Neural progenitor cell (in vitro differentiated cells): Measurements from ENCODE around the gene ITM2B. TPM values are rescaled to one million over a fixed set of nuclear protein-coding genes. Genes with fewer than 3 reads are reported as not detected.

Experiments used
- DNase-seq: peaks from one replicate; pipeline ENCODE4 v3.0.0-alpha.2; 2016; ENCODE audit warnings: low spot score
- H2AFZ ChIP-seq: fragments of 200-600 bp; sonication (generic); replicated peaks from 2 replicates; pipeline ENCODE4 v1.6.1; 2016; ENCODE audit warnings: antibody characterized with exemption
- H3F3A ChIP-seq: fragments of 200-600 bp; sonication (generic); 2 replicates; pipeline ENCODE4 v1.6.1; 2016; ENCODE audit warnings: antibody characterized with exemption, low read depth
- H3K27ac ChIP-seq: fragments of 200-600 bp; sonication (generic); 2 replicates; pipeline ENCODE4 v1.5.1; 2016; ENCODE audit warnings: mild to moderate bottlenecking
- H3K27me3 ChIP-seq: fragments of 200-600 bp; sonication (generic); 2 replicates; pipeline ENCODE4 v1.6.1; 2016; ENCODE audit warnings: mild to moderate bottlenecking, moderate library complexity
- H3K36me3 ChIP-seq: fragments of 200-600 bp; sonication (generic); 2 replicates; pipeline ENCODE4 v1.5.1; 2016
- H3K4me1 ChIP-seq: fragments of 200-600 bp; sonication (generic); 2 replicates; pipeline ENCODE4 v1.6.1; 2016; ENCODE audit warnings: mixed run types
- H3K4me2 ChIP-seq: fragments of 200-600 bp; sonication (generic); 2 replicates; pipeline ENCODE4 v1.6.1; 2016
- H3K4me3 ChIP-seq: fragments of 200-600 bp; sonication (generic); 2 replicates; pipeline ENCODE4 v1.5.1; 2016
- H3K79me2 ChIP-seq: fragments of 200-600 bp; sonication (generic); 2 replicates; pipeline ENCODE4 v1.6.1; 2016; ENCODE audit warnings: low read depth
- H3K9ac ChIP-seq: fragments of 200-600 bp; sonication (generic); 2 replicates; pipeline ENCODE4 v1.6.1; 2016
- H3K9me3 ChIP-seq: fragments of 200-600 bp; sonication (generic); 2 replicates; pipeline ENCODE4 v1.5.1; 2016; ENCODE audit warnings: low read depth
- H4K20me1 ChIP-seq: fragments of 200-600 bp; sonication (generic); 2 replicates; pipeline ENCODE4 v1.6.1; 2016; ENCODE audit warnings: low read depth
- H3K27ac Mint-ChIP-seq: 3 replicates; pipeline ENCODE4 v1.8.0; 2021; ENCODE audit warnings: mixed read lengths
- H3K27me3 Mint-ChIP-seq: 2 replicates; pipeline ENCODE4 v1.8.0; 2022; ENCODE audit warnings: low read depth, mild to moderate bottlenecking, inconsistent platforms, moderate library complexity, mixed read lengths; ENCODE audit not compliant: insufficient read depth
- H3K36me3 Mint-ChIP-seq: 3 replicates; pipeline ENCODE4 v1.8.0; 2021; ENCODE audit warnings: mixed read lengths
- H3K4me1 Mint-ChIP-seq: 3 replicates; pipeline ENCODE4 v1.8.0; 2021; ENCODE audit warnings: mixed read lengths
- H3K4me3 Mint-ChIP-seq: 3 replicates; pipeline ENCODE4 v1.8.0; 2021; ENCODE audit warnings: mild to moderate bottlenecking, moderate library complexity, mixed read lengths
- H3K9me3 Mint-ChIP-seq: 3 replicates; pipeline ENCODE4 v1.8.0; 2020; ENCODE audit warnings: mixed read lengths
- EZH2 ChIP-seq: fragments of 200-600 bp; sonication (generic); IDR thresholded peaks from 2 replicates; pipeline ENCODE4 v1.6.1; 2017; ENCODE audit warnings: antibody characterized with exemption, mild to moderate bottlenecking, moderate library complexity
- EZH2phosphoT487 ChIP-seq: fragments of 200-600 bp; sonication (generic); IDR thresholded peaks from 2 replicates; pipeline ENCODE4 v1.6.1; 2017; ENCODE audit warnings: antibody characterized with exemption
- total RNA-seq: library from RNA; depleted of rRNA; stranded (reverse); fragments of >200 nt; gene quantifications from 2 replicates; pipeline ENCODE4 v1.2.3, GENCODE V29; 2015; ENCODE audit warnings: low replicate concordance
- TF ChIP-seq, protein P1 (sequence below): fragments of 200-600 bp; sonication (generic); IDR thresholded peaks from 2 replicates; pipeline ENCODE4 v1.5.1; 2017; ENCODE audit warnings: antibody characterized with exemption, mild to moderate bottlenecking

ITM2B gene
- total RNA-seq, 1 donor from 2014 or later = 172 TPM

- Mint-ChIP-seq H3K27ac (no peak overlapping the region), H3K36me3 (peaks cover 32% of the 10 kb centered on the region)
- H4K20me1 ChIP-seq = no peaks in the 10 kb centered on the region
Measured at GRCh38 chr13:48255954-48256353, 22.9 kb downstream of the ITM2B start.

GRCh38 chr13:48258002-48258401, 25.0 kb downstream of the ITM2B start:
- H3K79me2 ChIP-seq = no peaks in the 10 kb centered on the region
- no peaks in the 10 kb centered on the region for H3K4me1 ChIP-seq
- no peak overlapping the region for H3K27ac ChIP-seq
- H3K9me3 ChIP-seq = no peaks in the 10 kb centered on the region
- no peak overlapping the region for H3K4me3 ChIP-seq
- Mint-ChIP-seq H3K36me3 (peaks cover 39% of the 10 kb centered on the region), H3K4me3 (no peak overlapping the region), H3K27me3 (peaks cover 2% of the 10 kb centered on the region), H3K4me1 (no peaks in the 10 kb centered on the region), H3K27ac (no peak overlapping the region), H3K9me3 (no peaks in the 10 kb centered on the region)
- H3K27me3 ChIP-seq = no peaks in the 10 kb centered on the region
- no peak overlapping the region for H2AFZ ChIP-seq
- peaks cover 16% of the 10 kb centered on the region for H3K36me3 ChIP-seq
- DNase-seq = no peak
- H3F3A ChIP-seq = no peaks in the 10 kb centered on the region
- no peak overlapping the region for H3K9ac ChIP-seq
- no peak overlapping the region for H3K4me2 ChIP-seq
- no peaks in the 10 kb centered on the region for H4K20me1 ChIP-seq
- TF ChIP-seq, protein P1, sequence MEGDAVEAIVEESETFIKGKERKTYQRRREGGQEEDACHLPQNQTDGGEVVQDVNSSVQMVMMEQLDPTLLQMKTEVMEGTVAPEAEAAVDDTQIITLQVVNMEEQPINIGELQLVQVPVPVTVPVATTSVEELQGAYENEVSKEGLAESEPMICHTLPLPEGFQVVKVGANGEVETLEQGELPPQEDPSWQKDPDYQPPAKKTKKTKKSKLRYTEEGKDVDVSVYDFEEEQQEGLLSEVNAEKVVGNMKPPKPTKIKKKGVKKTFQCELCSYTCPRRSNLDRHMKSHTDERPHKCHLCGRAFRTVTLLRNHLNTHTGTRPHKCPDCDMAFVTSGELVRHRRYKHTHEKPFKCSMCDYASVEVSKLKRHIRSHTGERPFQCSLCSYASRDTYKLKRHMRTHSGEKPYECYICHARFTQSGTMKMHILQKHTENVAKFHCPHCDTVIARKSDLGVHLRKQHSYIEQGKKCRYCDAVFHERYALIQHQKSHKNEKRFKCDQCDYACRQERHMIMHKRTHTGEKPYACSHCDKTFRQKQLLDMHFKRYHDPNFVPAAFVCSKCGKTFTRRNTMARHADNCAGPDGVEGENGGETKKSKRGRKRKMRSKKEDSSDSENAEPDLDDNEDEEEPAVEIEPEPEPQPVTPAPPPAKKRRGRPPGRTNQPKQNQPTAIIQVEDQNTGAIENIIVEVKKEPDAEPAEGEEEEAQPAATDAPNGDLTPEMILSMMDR = no peak
- no peak for TF ChIP-seq EZH2phosphoT487
- TF ChIP-seq EZH2 = no peak

More at GRCh38 chr13:48255954-48256353, 22.9 kb downstream of the ITM2B start:
- Histone ChIP-seq H3K36me3 (peaks cover 5% of the 10 kb centered on the region), H3K4me3 (no peak overlapping the region), H3K79me2 (peaks cover 15% of the 10 kb centered on the region), H3K9me3 (no peaks in the 10 kb centered on the region), H3K27ac (no peak overlapping the region), H3K27me3 (no peaks in the 10 kb centered on the region), H3K9ac (no peak overlapping the region), H2AFZ (no peak overlapping the region), H3K4me2 (no peak overlapping the region), H3F3A (no peaks in the 10 kb centered on the region), H3K4me1 (no peaks in the 10 kb centered on the region)
- H3K4me3 Mint-ChIP-seq = no peak overlapping the region
- peaks cover 2% of the 10 kb centered on the region for H3K27me3 Mint-ChIP-seq
- H3K4me1 Mint-ChIP-seq = no peaks in the 10 kb centered on the region
- no peaks in the 10 kb centered on the region for H3K9me3 Mint-ChIP-seq
- TF ChIP-seq, protein P1 = no peak
- DNase-seq = no peak

GRCh38 chr13:48258430-48258829, 25.4 kb downstream of the ITM2B start:
- Mint-ChIP-seq H3K9me3 (no peaks in the 10 kb centered on the region), H3K27ac (no peak overlapping the region), H3K4me1 (no peaks in the 10 kb centered on the region), H3K36me3 (peaks cover 41% of the 10 kb centered on the region), H3K4me3 (no peak overlapping the region), H3K27me3 (peaks cover 2% of the 10 kb centered on the region)
- Histone ChIP-seq H3K79me2 (no peaks in the 10 kb centered on the region), H4K20me1 (no peaks in the 10 kb centered on the region), H3K27ac (no peak overlapping the region), H3K4me1 (no peaks in the 10 kb centered on the region), H3K9ac (no peak overlapping the region), H3K27me3 (no peaks in the 10 kb centered on the region), H3F3A (no peaks in the 10 kb centered on the region), H3K4me3 (no peak overlapping the region), H3K4me2 (no peak overlapping the region), H3K36me3 (peaks cover 16% of the 10 kb centered on the region), H3K9me3 (no peaks in the 10 kb centered on the region), H2AFZ (no peak overlapping the region)
- no peak for DNase-seq
- no peak for TF ChIP-seq EZH2

GRCh38 chr13:48260970-48261369, 28.0 kb downstream of the ITM2B start:
- H3F3A ChIP-seq = no peaks in the 10 kb centered on the region
- no peak overlapping the region for H3K9ac ChIP-seq
- H3K4me3 ChIP-seq = no peak overlapping the region
- H3K27ac ChIP-seq = no peak overlapping the region
- no peak overlapping the region for H3K4me2 ChIP-seq
- no peaks in the 10 kb centered on the region for H3K27me3 Mint-ChIP-seq
- TF ChIP-seq EZH2 = no peak
- no peak for TF ChIP-seq EZH2phosphoT487
- TF ChIP-seq, protein P1 = no peak
- H4K20me1 ChIP-seq = no peaks in the 10 kb centered on the region
- no peaks in the 10 kb centered on the region for H3K9me3 Mint-ChIP-seq
- H3K9me3 ChIP-seq = no peaks in the 10 kb centered on the region
- no peaks in the 10 kb centered on the region for H3K4me1 ChIP-seq
- no peak for DNase-seq
- H3K36me3 Mint-ChIP-seq = peaks cover 45% of the 10 kb centered on the region
- H3K36me3 ChIP-seq = peaks cover 16% of the 10 kb centered on the region
- no peak overlapping the region for H3K27ac Mint-ChIP-seq
- no peaks in the 10 kb centered on the region for H3K27me3 ChIP-seq
- H3K4me3 Mint-ChIP-seq = no peak overlapping the region
- H3K79me2 ChIP-seq = no peaks in the 10 kb centered on the region
- no peak overlapping the region for H2AFZ ChIP-seq
- peaks cover under 1% of the 10 kb centered on the region for H3K4me1 Mint-ChIP-seq
